ENCODE data around the gene PTPRCAP. TPM values are rescaled to one million over a fixed set of nuclear protein-coding genes. Genes with fewer than 3 reads are reported as not detected.

The PTPRCAP gene
- total RNA-seq, 1 experiment from 2014 or later, result 0.56 TPM

- POLR2A ChIA-PET (ENCODE audit: low non-redundant PET), result interaction anchor here (0.6 kb wide), 1 partner anchor 20 kb away, joined by 7 read pairs; no protein-coding TSS in a partner anchor
- no peak for DNase-seq (ENCODE audit: low spot score)
- CTCF ChIA-PET, result interaction anchor here (0.6 kb wide), 1 partner anchor 142 kb away, joined by 7 read pairs; the partner anchor contains the start of gene GSTP1
- Histone ChIP-seq H3K27ac (ENCODE audit: low read depth, low read length, poor library complexity, severe bottlenecking) (no peak overlapping the region), H3K27me3 (replicated peaks; ENCODE audit: insufficient read depth, low read depth, low read length, poor library complexity) (no peaks in the 10 kb centered on the region), H3K36me3 (ENCODE audit: insufficient read depth, low read length, poor library complexity, severe bottlenecking) (peaks cover 18% of the 10 kb centered on the region), H3K4me3 (ENCODE audit: low read depth, low read length, poor library complexity, severe bottlenecking) (no peak overlapping the region), H3K9me3 (ENCODE audit: low read depth, low read length, poor library complexity, severe bottlenecking) (no peaks in the 10 kb centered on the region), H3K4me1 (ENCODE audit: insufficient read depth, low read length, poor library complexity, severe bottlenecking) (peaks cover 5% of the 10 kb centered on the region)
- TF ChIP-seq EZH2 (IDR thresholded peaks at IDR 0.05; ENCODE audit: borderline replicate concordance, low read depth, low read length, poor library complexity, severe bottlenecking) (no peak), CTCF (conservative IDR thresholded peaks at IDR 0.05; ENCODE audit: low read depth, low read length) (no peak)
- BruUV-seq (replicated peaks), result no TSS peak
- intact Hi-C loops (cut with micrococcal nuclease; ENCODE audit: unreplicated experiment), result no loop called here
Observed at GRCh38 chr11:67441098-67441563, 3.6 kb upstream of the PTPRCAP start.

- Histone ChIP-seq H3K9me3 (ENCODE audit: low read depth, low read length, poor library complexity, severe bottlenecking) (no peaks in the 10 kb centered on the region), H3K4me1 (ENCODE audit: insufficient read depth, low read length, poor library complexity, severe bottlenecking) (peaks cover 5% of the 10 kb centered on the region), H3K4me3 (ENCODE audit: low read depth, low read length, poor library complexity, severe bottlenecking) (no peak overlapping the region), H3K36me3 (ENCODE audit: insufficient read depth, low read length, poor library complexity, severe bottlenecking) (peaks cover 18% of the 10 kb centered on the region), H3K27me3 (replicated peaks; ENCODE audit: insufficient read depth, low read depth, low read length, poor library complexity) (no peaks in the 10 kb centered on the region), H3K27ac (ENCODE audit: low read depth, low read length, poor library complexity, severe bottlenecking) (peak overlapping the region; percentile 40)
- TF ChIP-seq CTCF (conservative IDR thresholded peaks at IDR 0.05; ENCODE audit: low read depth, low read length), result no peak
- no peak for TF ChIP-seq EZH2 (IDR thresholded peaks at IDR 0.05; ENCODE audit: borderline replicate concordance, low read depth, low read length, poor library complexity, severe bottlenecking)
- ChIA-PET CTCF (interaction anchor here (0.6 kb wide), 1 partner anchor 802 kb away, joined by 3 read pairs; the partner anchor contains the start of gene RBM4), POLR2A (ENCODE audit: low non-redundant PET) (interaction anchor here (0.6 kb wide), 1 partner anchor 20 kb away, joined by 7 read pairs; no protein-coding TSS in a partner anchor)
- no TSS peak for BruUV-seq (replicated peaks)
- no peak for DNase-seq (ENCODE audit: low spot score)
- intact Hi-C loops (cut with micrococcal nuclease; ENCODE audit: unreplicated experiment), result no loop called here
Observed at GRCh38 chr11:67440229-67441097, 3.0 kb upstream of the PTPRCAP start.

GRCh38 chr11:67439321-67440228, 2.1 kb upstream of the PTPRCAP start:
- H3K4me1 ChIP-seq (ENCODE audit: insufficient read depth, low read length, poor library complexity, severe bottlenecking), result peaks cover 5% of the 10 kb centered on the region
- TF ChIP-seq EZH2 (IDR thresholded peaks at IDR 0.05; ENCODE audit: borderline replicate concordance, low read depth, low read length, poor library complexity, severe bottlenecking) (no peak), CTCF (conservative IDR thresholded peaks at IDR 0.05; ENCODE audit: low read depth, low read length) (peak; percentile 53; the same call in 1 of the 2 replicates)
- no peak overlapping the region for H3K27ac ChIP-seq (ENCODE audit: low read depth, low read length, poor library complexity, severe bottlenecking)
- no peaks in the 10 kb centered on the region for H3K9me3 ChIP-seq (ENCODE audit: low read depth, low read length, poor library complexity, severe bottlenecking)
- H3K27me3 ChIP-seq (replicated peaks; ENCODE audit: insufficient read depth, low read depth, low read length, poor library complexity), result no peaks in the 10 kb centered on the region
- H3K36me3 ChIP-seq (ENCODE audit: insufficient read depth, low read length, poor library complexity, severe bottlenecking), result peaks cover 20% of the 10 kb centered on the region
- peak; percentile 60 for DNase-seq (ENCODE audit: low spot score)
- no TSS peak for BruUV-seq (replicated peaks)
- intact Hi-C loops (cut with micrococcal nuclease; ENCODE audit: unreplicated experiment), result no loop called here
- POLR2A ChIA-PET (ENCODE audit: low non-redundant PET), result interaction anchor here (0.7 kb wide), 1 partner anchor 9 kb away, joined by 3 read pairs; no protein-coding TSS in a partner anchor
- CTCF ChIA-PET, result interaction anchor here (0.6 to 1.0 kb wide), 2 partner anchors 38 to 801 kb away, joined by 3 read pairs; partner anchors contain the start of genes PPP1CA and RBM4
- H3K4me3 ChIP-seq (ENCODE audit: low read depth, low read length, poor library complexity, severe bottlenecking), result no peak overlapping the region
